SU-DHL-6 (cell line): ENCODE measurements around the gene NCCRP1.

Experiments
- EZH2phosphoT487 ChIP-seq: fragments of 200-600 bp; sonication (generic), shearing (Covaris generic); conservative IDR thresholded peaks from 2 replicates; pipeline ENCODE4 v1.6.1; 2018; ENCODE audit warnings: mild to moderate bottlenecking, antibody characterized with exemption, low read length, moderate library complexity, mixed read lengths
- TF ChIP-seq, protein P1 (sequence below): fragments of 200-600 bp; sonication (generic); IDR thresholded peaks from one replicate; pipeline ENCODE4 v1.5.1; 2017; ENCODE audit warnings: antibody characterized with exemption, mild to moderate bottlenecking, low read length, moderate library complexity; ENCODE audit not compliant: insufficient read depth, poor library complexity, severe bottlenecking

DNA sequence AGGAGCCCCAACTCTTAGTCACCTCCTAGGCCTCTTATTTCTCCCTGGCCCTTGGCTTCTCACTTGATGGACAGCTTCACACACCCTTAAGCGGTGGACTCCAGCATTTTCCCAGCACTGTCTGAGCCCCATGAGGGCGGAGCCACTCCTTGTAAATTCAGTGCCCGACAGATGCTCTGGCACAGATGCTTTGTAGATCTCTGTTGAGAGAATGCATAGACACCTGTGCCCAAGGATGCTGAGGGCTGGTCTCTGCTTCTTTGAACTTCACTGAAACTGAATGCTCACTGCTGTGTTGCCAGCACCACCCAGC lies 4.0 kb downstream of the NCCRP1 start:
- TF ChIP-seq, protein P1, sequence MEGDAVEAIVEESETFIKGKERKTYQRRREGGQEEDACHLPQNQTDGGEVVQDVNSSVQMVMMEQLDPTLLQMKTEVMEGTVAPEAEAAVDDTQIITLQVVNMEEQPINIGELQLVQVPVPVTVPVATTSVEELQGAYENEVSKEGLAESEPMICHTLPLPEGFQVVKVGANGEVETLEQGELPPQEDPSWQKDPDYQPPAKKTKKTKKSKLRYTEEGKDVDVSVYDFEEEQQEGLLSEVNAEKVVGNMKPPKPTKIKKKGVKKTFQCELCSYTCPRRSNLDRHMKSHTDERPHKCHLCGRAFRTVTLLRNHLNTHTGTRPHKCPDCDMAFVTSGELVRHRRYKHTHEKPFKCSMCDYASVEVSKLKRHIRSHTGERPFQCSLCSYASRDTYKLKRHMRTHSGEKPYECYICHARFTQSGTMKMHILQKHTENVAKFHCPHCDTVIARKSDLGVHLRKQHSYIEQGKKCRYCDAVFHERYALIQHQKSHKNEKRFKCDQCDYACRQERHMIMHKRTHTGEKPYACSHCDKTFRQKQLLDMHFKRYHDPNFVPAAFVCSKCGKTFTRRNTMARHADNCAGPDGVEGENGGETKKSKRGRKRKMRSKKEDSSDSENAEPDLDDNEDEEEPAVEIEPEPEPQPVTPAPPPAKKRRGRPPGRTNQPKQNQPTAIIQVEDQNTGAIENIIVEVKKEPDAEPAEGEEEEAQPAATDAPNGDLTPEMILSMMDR = no peak
- TF ChIP-seq EZH2phosphoT487 = no peak
